Erythroblast (primary cell): ENCODE measurements around the gene SLC39A3.

Experiments
- GATA1 ChIP-seq: IDR thresholded peaks from 2 replicates; pipeline ENCODE4 v1.6.1; 2011; ENCODE audit warnings: low read depth, mild to moderate bottlenecking, control low read depth, low read length, moderate library complexity
- POLR2A ChIP-seq: IDR thresholded peaks from 2 replicates; pipeline ENCODE4 v1.6.1; 2011; ENCODE audit warnings: mild to moderate bottlenecking, low read length

DNA sequence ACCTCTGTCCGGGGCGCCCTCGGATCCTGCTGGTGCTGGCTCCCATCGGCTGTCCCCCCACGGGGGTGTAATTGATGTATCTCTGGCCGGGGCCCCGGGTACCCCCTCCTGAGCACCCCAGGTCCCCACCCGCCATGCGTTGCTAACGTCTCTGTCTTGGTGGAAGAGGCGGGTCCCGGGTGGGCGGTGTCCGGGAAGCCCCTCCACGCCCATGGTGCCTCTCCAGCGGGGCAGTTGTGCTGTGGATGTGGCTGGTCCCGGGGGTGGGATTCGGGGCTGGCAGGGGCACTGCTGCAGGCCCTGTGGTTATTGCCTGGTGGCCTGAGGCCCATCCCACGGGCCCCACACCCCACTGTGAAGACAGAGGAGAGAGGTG lies 23.6 kb downstream of the SLC39A3 start:
- TF ChIP-seq POLR2A (no peak), GATA1 (no peak)
